Kidney (tissue), 14 donors: ENCODE data around the gene MRPL55. TPM values are rescaled to one million over a fixed set of nuclear protein-coding genes. Genes with fewer than 3 reads are reported as not detected.
A peak's percentile ranks its signal among the peaks of the same experiment; 100 is the strongest.

Source experiments
- DNase-seq, 5 donors: peaks; one replicate each; pipeline ENCODE4 v3.0.0-alpha.2; 2013 to 2020
- FAIRE-seq: peaks from 2 replicates; lab custom pipeline; 2012; peaks lifted over from hg19 to GRCh38; lab: Jason Lieb, UNC
- H3K27ac ChIP-seq, 2 donors: one replicate each; pipeline ENCODE4 v1.7.0; 2013; ENCODE audit warnings: low read depth in 2 of 2, low read length in 2 of 2, inconsistent platforms in 1 of 2
- H3K27me3 ChIP-seq: one replicate; pipeline ENCODE4 v1.7.1; 2013; ENCODE audit warnings: low read length, inconsistent platforms; ENCODE audit not compliant: control insufficient read depth, insufficient read depth
- H3K36me3 ChIP-seq, 3 donors: one replicate each; pipeline versions ENCODE4 v1.7.0 to v1.7.1; 2013; ENCODE audit warnings: low read length in 3 of 3, control low read depth in 1 of 3, inconsistent platforms in 1 of 3; ENCODE audit not compliant: insufficient read depth in 3 of 3, control insufficient read depth in 2 of 3
- H3K4me1 ChIP-seq, 3 donors: one replicate each; pipeline versions ENCODE4 v1.7.0 to v1.7.1; 2013; ENCODE audit warnings: low read length in 3 of 3, inconsistent platforms in 1 of 3, low read depth in 1 of 3; ENCODE audit not compliant: control insufficient read depth in 2 of 3, insufficient read depth in 2 of 3
- H3K4me3 ChIP-seq, 3 donors: one replicate each; pipeline versions ENCODE4 v1.7.0 to v1.8.1; 2013; ENCODE audit warnings: low read length in 3 of 3, control low read depth in 1 of 3, inconsistent platforms in 1 of 3
- H3K9ac ChIP-seq, 3 donors: one replicate each; pipeline versions ENCODE4 v1.7.0 to v1.7.1; 2013; ENCODE audit warnings: low read length in 3 of 3, control low read depth in 1 of 3, inconsistent platforms in 1 of 3
- H3K9me3 ChIP-seq, 3 donors: one replicate each; pipeline versions ENCODE4 v1.7.0 to v1.7.1; 2013; ENCODE audit warnings: low read length in 3 of 3, control low read depth in 1 of 3, inconsistent platforms in 1 of 3; ENCODE audit not compliant: control insufficient read depth in 2 of 3, insufficient read depth in 1 of 3
- intact Hi-C: fragments of 100-400 bp; cut with DNase I; formaldehyde crosslinking; loops from one replicate; pipeline ENCODE4 v1.11.1; 2022
- polyA plus RNA-seq: library from polyadenylated mRNA; stranded (reverse); fragments of 350-450 nt; fragmentation: Illumina TruSeq; extraction: RNeasy Lipid Tissue Mini Kit (QIAGEN cat#74804); gene quantifications from one replicate; pipeline ENCODE4 v1.2.3, GENCODE V29; 2014; ENCODE audit warnings: low read depth, low replicate concordance; ENCODE audit not compliant: insufficient read depth
- total RNA-seq: library from RNA; stranded (reverse); fragmentation: NEBNext Ultra II Directional; extraction: Animal tissue kit (Norgen Biotek cat#: 25700); gene quantifications from one replicate; pipeline ENCODE4 v1.2.1, GENCODE V29; 2021
- TF ChIP-seq, protein P1 (sequence below): IDR thresholded peaks from 3 replicates; pipeline ENCODE4 v1.5.1; 2012; ENCODE audit warnings: mild to moderate bottlenecking, moderate library complexity, borderline replicate concordance; ENCODE audit not compliant: insufficient read depth; ENCODE audit errors: extremely low read depth
- donor health status: control.
- donor health status: control.
- donor health status: control.
- donor health status: control.
- donor health status: control.
- donor health status: DM: yes; HTN: yes; CAD: no.
- donor health status: Normal renal cell carcinoma (clear cell type).

The MRPL55 gene
- total and polyA plus RNA-seq, 2 donors from 2014 or later = 37.8 to 141 TPM

DNA sequence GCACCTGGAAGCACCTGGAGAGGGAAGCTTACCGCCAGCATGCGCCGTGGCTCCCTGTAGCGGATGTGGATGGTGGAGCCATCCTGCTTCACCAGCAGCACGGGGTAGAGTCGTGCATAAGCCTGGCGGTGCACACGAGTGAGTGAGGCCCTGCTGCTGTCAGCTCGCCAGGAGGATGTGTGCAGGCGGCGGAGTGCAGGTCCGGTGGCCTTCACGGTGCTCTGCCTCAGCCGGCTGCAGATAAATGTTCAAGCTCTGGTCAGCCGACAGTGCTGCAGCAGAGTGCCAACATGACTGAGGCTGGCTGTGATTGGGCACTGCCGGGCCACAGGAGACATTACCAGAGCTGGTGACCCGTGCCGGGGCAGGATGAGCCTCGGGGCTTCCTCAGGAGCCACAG, 1.5 kb downstream of the MRPL55 start:
- Histone ChIP-seq H3K9ac (no peak overlapping the region), H3K27ac (no peak overlapping the region), H3K9me3 (no peaks in the 10 kb centered on the region), H3K4me3 (no peak overlapping the region), H3K27me3 (no peaks in the 10 kb centered on the region), H3K36me3 (peaks cover 0 to 11% (median 6%) of the 10 kb centered on the region in 3 donors), H3K4me1 (peaks cover 0 to 22% (median 4%) of the 10 kb centered on the region in 3 donors)
- intact Hi-C loops = no loop called here
- TF ChIP-seq, protein P1, sequence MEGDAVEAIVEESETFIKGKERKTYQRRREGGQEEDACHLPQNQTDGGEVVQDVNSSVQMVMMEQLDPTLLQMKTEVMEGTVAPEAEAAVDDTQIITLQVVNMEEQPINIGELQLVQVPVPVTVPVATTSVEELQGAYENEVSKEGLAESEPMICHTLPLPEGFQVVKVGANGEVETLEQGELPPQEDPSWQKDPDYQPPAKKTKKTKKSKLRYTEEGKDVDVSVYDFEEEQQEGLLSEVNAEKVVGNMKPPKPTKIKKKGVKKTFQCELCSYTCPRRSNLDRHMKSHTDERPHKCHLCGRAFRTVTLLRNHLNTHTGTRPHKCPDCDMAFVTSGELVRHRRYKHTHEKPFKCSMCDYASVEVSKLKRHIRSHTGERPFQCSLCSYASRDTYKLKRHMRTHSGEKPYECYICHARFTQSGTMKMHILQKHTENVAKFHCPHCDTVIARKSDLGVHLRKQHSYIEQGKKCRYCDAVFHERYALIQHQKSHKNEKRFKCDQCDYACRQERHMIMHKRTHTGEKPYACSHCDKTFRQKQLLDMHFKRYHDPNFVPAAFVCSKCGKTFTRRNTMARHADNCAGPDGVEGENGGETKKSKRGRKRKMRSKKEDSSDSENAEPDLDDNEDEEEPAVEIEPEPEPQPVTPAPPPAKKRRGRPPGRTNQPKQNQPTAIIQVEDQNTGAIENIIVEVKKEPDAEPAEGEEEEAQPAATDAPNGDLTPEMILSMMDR = no peak
- DNase-seq (peak in 2 of 5 donors; percentile 42 to 79), FAIRE-seq (no peak)

DNA sequence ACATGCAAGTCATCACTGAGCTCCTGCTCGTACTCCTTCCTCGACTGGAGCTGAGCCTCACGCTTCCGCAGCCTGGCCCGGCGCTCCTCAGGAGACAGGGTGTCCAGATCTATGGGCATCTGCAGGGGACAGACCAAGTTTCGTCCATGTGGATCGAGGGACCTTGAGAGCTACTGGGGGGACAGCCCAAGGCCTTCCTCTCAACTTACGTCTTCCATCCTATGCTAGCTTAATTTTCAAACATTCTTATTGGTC, 2.4 kb downstream of the MRPL55 start:
- Histone ChIP-seq H3K27ac (no peak overlapping the region), H3K4me1 (peaks cover 0 to 22% (median 4%) of the 10 kb centered on the region in 3 donors), H3K4me3 (no peak overlapping the region), H3K36me3 (peaks cover 0 to 11% (median 6%) of the 10 kb centered on the region in 3 donors), H3K9ac (no peak overlapping the region), H3K27me3 (no peaks in the 10 kb centered on the region), H3K9me3 (no peaks in the 10 kb centered on the region)
- intact Hi-C loops = no loop called here
- TF ChIP-seq, protein P1 = no peak
- peak in 1 of 5 donors; percentile 63 for DNase-seq
- no peak for FAIRE-seq

DNA sequence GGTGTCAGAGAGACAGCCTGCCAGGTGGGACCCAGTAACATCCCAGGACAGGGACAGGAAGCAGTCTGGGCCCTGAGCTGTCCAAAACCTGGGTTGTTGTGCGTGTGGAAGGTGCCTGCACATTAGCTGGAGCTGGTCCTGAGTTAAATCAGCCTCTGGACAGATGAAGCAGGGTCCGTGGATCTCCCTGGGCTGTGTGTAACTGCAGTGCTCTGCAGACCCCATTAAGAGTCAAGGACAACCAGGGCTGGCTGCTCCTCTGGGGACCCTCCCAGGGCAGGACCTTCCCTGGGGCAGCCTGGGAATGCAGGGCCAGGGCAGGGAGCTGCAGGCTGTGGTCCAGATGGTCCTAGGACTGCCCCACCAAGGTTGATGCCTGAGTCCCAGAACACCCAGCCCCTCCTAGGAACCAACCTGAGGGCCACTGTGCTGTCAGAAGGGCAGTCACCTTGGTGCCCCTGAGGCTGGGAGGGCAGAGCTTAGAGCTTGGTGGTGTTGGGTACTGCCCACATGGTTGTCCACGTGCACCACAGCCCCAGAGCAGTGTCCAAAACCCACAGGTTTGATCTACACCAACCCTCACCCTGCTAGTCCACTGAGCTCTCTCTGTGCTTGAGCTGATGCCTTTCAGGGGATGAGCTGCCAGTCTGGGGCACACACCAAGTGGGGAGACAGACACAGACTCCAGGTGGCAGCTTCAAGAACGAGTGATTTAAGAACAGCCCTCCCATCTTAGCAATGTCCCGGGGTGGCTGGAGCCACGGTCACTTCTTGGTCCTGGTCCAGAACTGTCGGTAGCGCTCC, 2.9 kb downstream of the MRPL55 start:
- H3K9me3 ChIP-seq = no peaks in the 10 kb centered on the region
- H3K4me3 ChIP-seq = no peak overlapping the region
- no peak overlapping the region for H3K27ac ChIP-seq
- DNase-seq (peak in 1 of 5 donors; percentile 41), FAIRE-seq (no peak)
- intact Hi-C loops = no loop called here
- no peaks in the 10 kb centered on the region for H3K27me3 ChIP-seq
- H3K36me3 ChIP-seq = peaks cover 0 to 11% (median 6%) of the 10 kb centered on the region in 3 donors
- TF ChIP-seq, protein P1 = no peak
- no peak overlapping the region for H3K9ac ChIP-seq
- peaks cover 0 to 22% (median 4%) of the 10 kb centered on the region in 3 donors for H3K4me1 ChIP-seq
